ENCODE measurements around the gene USP5. TPM values are rescaled to one million over a fixed set of nuclear protein-coding genes. Genes with fewer than 3 reads are reported as not detected.

The USP5 gene
- total and polyA plus RNA-seq, 2 donors (not counting 3 experiments of a cell fraction or from before 2014, with no cell fraction given) = 68.9 to 135 TPM

DNA sequence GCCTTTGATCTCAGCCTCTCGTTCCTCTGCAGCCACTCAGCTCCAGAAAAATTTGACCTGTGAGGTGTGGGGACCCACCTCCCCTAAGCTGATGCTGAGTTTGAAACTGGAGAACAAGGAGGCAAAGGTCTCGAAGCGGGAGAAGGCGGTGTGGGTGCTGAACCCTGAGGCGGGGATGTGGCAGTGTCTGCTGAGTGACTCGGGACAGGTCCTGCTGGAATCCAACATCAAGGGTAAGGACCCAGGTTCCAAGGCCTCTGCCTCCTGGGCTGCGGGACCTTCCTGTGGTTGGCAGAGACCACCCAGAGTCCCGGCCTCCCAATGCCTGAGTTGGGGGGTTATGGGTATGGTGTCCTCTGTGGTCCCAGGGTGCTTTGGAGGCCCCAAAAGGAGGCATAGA lies 34.9 kb upstream of the USP5 start:
- Histone ChIP-seq H4K20me1 (replicated peaks; ENCODE audit: control insufficient read depth, extremely low read depth, insufficient read depth, low read length) (no peaks in the 10 kb centered on the region), H3K27ac (ENCODE audit: insufficient read depth, low read depth, low read length) (no peak overlapping the region), H3K9me3 (replicated peaks; ENCODE audit: control insufficient read depth, insufficient read depth, low read length) (no peaks in the 10 kb centered on the region), H3K4me1 (ENCODE audit: control insufficient read depth, extremely low read depth, insufficient read depth, low read length) (peaks cover 11% of the 10 kb centered on the region), H2AFZ (ENCODE audit: low read depth, low read length) (no peak overlapping the region), H3K4me3 (replicated peaks in 1 of 3; ENCODE audit: insufficient read depth in 1 of 3, low read depth in 1 of 3, low read length in 3 of 3) (no peak overlapping the region), H3K27me3 (ENCODE audit: control insufficient read depth in 2 of 2, insufficient read depth in 2 of 2, low read length in 2 of 2) (peaks cover 0 to 2% of the 10 kb centered on the region in 2 experiments), H3K36me3 (ENCODE audit: control insufficient read depth in 2 of 2, extremely low read depth in 1 of 2, insufficient read depth in 2 of 2, low read length in 2 of 2) (no peaks in the 10 kb centered on the region), H3K4me2 (ENCODE audit: insufficient read depth, low read length) (no peak overlapping the region), H3K79me2 (ENCODE audit: control insufficient read depth, insufficient read depth, low read length) (no peaks in the 10 kb centered on the region), H3K9me1 (replicated peaks; ENCODE audit: control insufficient read depth, extremely low read depth, insufficient read depth, low read length) (no peaks in the 10 kb centered on the region), H3K9ac (replicated peaks; ENCODE audit: extremely low read depth, insufficient read depth, low read length) (no peak overlapping the region)
- no TSS peak for BruUV-seq (replicated peaks)
- POLR2A ChIA-PET = no interaction called here
- no peak for FAIRE-seq
- intact Hi-C loops (cut with micrococcal nuclease) = no loop called here
- dilution Hi-C loops (cut with MboI; ENCODE audit: extremely low pct_ligation_motif_present, low sequenced_read_pairs) = no loop called here
- TF ChIP-seq GATA2 (IDR thresholded peaks at IDR 0.05; ENCODE audit: insufficient read depth, insufficient read length, low read depth, low read length) = no peak
- TF ChIP-seq FOS (IDR thresholded peaks at IDR 0.05; ENCODE audit: borderline replicate concordance, insufficient read depth, low read length) = no peak
- TF ChIP-seq MAX (IDR thresholded peaks at IDR 0.05; ENCODE audit: insufficient read depth, insufficient read length) = no peak
- TF ChIP-seq EZH2 (IDR thresholded peaks at IDR 0.05; ENCODE audit: borderline replicate concordance, low read depth, low read length, severe bottlenecking) = no peak
- TF ChIP-seq MYC (IDR thresholded peaks at IDR 0.05; ENCODE audit: low read depth, low read length) = no peak
- TF ChIP-seq POLR2A (IDR thresholded peaks at IDR 0.05; ENCODE audit: low read depth, low read length) = no peak
- no peak for TF ChIP-seq JUN (IDR thresholded peaks at IDR 0.05; ENCODE audit: borderline replicate concordance, insufficient read depth, insufficient read length, low read depth)
- TF ChIP-seq, protein P1, sequence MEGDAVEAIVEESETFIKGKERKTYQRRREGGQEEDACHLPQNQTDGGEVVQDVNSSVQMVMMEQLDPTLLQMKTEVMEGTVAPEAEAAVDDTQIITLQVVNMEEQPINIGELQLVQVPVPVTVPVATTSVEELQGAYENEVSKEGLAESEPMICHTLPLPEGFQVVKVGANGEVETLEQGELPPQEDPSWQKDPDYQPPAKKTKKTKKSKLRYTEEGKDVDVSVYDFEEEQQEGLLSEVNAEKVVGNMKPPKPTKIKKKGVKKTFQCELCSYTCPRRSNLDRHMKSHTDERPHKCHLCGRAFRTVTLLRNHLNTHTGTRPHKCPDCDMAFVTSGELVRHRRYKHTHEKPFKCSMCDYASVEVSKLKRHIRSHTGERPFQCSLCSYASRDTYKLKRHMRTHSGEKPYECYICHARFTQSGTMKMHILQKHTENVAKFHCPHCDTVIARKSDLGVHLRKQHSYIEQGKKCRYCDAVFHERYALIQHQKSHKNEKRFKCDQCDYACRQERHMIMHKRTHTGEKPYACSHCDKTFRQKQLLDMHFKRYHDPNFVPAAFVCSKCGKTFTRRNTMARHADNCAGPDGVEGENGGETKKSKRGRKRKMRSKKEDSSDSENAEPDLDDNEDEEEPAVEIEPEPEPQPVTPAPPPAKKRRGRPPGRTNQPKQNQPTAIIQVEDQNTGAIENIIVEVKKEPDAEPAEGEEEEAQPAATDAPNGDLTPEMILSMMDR (IDR thresholded peaks at IDR 0.05; ENCODE audit: extremely low read depth in 1 of 2, insufficient read depth in 1 of 2, low read depth in 1 of 2, low read length in 2 of 2) = no peak
- TF ChIP-seq POLR2AphosphoS5 (IDR thresholded peaks at IDR 0.05; ENCODE audit: insufficient read depth, low read depth, low read length) = no peak
- no peak for DNase-seq (ENCODE audit: low read depth, low spot score)
- CTCF ChIA-PET = interaction anchor here (1.0 kb wide), 1 partner anchor 64 kb away, joined by 3 read pairs; the partner anchor contains the start of gene MLF2
